Camera-type eye (tissue), 1 donor: ENCODE measurements around the gene PRIMPOL. TPM values are rescaled to one million over a fixed set of nuclear protein-coding genes. Genes with fewer than 3 reads are reported as not detected.

Experiments
- total RNA-seq: library from RNA; depleted of rRNA; stranded (reverse); fragments of >200 nt; gene quantifications from one replicate; pipeline ENCODE4 v1.2.3, GENCODE V29; 2014

Gene PRIMPOL
- 36.6 TPM for total RNA-seq

GRCh38 chr4:184649026-184649970 is at the start of gene PRIMPOL, which contains the start of gene CASP3:
TSS of gene PRIMPOL (plus strand) at chr4:184649738. CDS start at chr4:184657141, 7,403 bp downstream.
TSS of gene CASP3 (minus strand) at chr4:184649447. CDS start at chr4:184638453, 10,994 bp downstream.

GRCh38 chr4:184733654-184734524 is 84.4 kb downstream of the PRIMPOL start, which contains the start of gene CENPU:
TSS of gene CENPU (minus strand) at chr4:184734096. CDS start at chr4:184734062, 34 bp downstream.

Other genes with a start within 250 kb of the PRIMPOL start
- 43.9 TPM for gene IRF2, start 175.2 kb upstream of the PRIMPOL start, total RNA-seq
- 44.5 TPM for gene CASP3, start 291 bp upstream of the PRIMPOL start, total RNA-seq
- gene CENPU, start 84.4 kb downstream of the PRIMPOL start, total RNA-seq, result 18.6 TPM
- 51.8 TPM for gene ACSL1, start 176.2 kb downstream of the PRIMPOL start, total RNA-seq